BE2C (cell line): ENCODE measurements around the gene TRIM56.
A peak's percentile ranks its signal among the peaks of the same experiment; 100 is the strongest.
"Not testable (repeated sequence)": the region's sequence is repeated elsewhere in the genome, so short reads cannot be mapped to it uniquely, and the experiment has no call there.

Source experiments
- DNase-seq: peaks from one replicate; pipeline ENCODE4 v3.0.0-alpha.2; 2020
- H3K27me3 ChIP-seq: fragments of 250-450 bp; sonication (Bioruptor Pico); 2 replicates; pipeline ENCODE4 v1.5.1; 2020; ENCODE audit warnings: mild to moderate bottlenecking
- H3K36me3 ChIP-seq: fragments of 250-450 bp; sonication (Bioruptor Pico); 2 replicates; pipeline ENCODE4 v1.5.1; 2020; ENCODE audit warnings: mild to moderate bottlenecking
- H3K4me1 ChIP-seq: fragments of 250-450 bp; sonication (Bioruptor Pico); 2 replicates; pipeline ENCODE4 v1.5.1; 2020
- H3K4me3 ChIP-seq: 2 replicates; pipeline ENCODE4 v1.5.1; 2011; ENCODE audit warnings: low read depth, low read length
- H3K9me3 ChIP-seq: fragments of 250-450 bp; sonication (Bioruptor Pico); 2 replicates; pipeline ENCODE4 v1.5.1; 2020
- TF ChIP-seq, protein P1 (sequence below): IDR thresholded peaks from 2 replicates; pipeline ENCODE4 v1.5.1; 2012; ENCODE audit warnings: mild to moderate bottlenecking, low read depth, low read length

Gene TRIM56

DNA sequence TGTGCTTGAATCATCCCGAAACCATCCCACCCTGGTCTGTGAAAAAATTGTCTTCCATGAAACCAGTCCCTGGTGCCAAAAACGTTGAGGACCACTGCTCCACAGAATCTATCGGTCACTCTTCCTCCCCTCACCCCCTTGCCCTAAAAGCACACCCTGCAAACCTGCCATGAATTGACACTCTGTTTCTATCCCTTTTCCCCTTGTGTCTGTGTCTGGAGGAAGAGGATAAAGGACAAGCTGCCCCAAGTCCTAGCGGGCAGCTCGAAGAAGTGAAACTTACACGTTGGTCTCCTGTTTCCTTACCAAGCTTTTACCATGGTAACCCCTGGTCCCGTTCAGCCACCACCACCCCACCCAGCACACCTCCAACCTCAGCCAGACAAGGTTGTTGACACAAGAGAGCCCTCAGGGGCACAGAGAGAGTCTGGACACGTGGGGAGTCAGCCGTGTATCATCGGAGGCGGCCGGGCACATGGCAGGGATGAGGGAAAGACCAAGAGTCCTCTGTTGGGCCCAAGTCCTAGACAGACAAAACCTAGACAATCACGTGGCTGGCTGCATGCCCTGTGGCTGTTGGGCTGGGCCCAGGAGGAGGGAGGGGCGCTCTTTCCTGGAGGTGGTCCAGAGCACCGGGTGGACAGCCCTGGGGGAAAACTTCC is 40.8 kb downstream of the TRIM56 start:
- Histone ChIP-seq H3K9me3 (no peaks in the 10 kb centered on the region), H3K4me3 (peak overlapping the region; percentile 21), H3K36me3 (no peaks in the 10 kb centered on the region), H3K4me1 (peaks cover 13% of the 10 kb centered on the region), H3K27me3 (no peaks in the 10 kb centered on the region)
- TF ChIP-seq, protein P1, sequence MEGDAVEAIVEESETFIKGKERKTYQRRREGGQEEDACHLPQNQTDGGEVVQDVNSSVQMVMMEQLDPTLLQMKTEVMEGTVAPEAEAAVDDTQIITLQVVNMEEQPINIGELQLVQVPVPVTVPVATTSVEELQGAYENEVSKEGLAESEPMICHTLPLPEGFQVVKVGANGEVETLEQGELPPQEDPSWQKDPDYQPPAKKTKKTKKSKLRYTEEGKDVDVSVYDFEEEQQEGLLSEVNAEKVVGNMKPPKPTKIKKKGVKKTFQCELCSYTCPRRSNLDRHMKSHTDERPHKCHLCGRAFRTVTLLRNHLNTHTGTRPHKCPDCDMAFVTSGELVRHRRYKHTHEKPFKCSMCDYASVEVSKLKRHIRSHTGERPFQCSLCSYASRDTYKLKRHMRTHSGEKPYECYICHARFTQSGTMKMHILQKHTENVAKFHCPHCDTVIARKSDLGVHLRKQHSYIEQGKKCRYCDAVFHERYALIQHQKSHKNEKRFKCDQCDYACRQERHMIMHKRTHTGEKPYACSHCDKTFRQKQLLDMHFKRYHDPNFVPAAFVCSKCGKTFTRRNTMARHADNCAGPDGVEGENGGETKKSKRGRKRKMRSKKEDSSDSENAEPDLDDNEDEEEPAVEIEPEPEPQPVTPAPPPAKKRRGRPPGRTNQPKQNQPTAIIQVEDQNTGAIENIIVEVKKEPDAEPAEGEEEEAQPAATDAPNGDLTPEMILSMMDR = no peak
- peak; percentile 55 for DNase-seq

DNA sequence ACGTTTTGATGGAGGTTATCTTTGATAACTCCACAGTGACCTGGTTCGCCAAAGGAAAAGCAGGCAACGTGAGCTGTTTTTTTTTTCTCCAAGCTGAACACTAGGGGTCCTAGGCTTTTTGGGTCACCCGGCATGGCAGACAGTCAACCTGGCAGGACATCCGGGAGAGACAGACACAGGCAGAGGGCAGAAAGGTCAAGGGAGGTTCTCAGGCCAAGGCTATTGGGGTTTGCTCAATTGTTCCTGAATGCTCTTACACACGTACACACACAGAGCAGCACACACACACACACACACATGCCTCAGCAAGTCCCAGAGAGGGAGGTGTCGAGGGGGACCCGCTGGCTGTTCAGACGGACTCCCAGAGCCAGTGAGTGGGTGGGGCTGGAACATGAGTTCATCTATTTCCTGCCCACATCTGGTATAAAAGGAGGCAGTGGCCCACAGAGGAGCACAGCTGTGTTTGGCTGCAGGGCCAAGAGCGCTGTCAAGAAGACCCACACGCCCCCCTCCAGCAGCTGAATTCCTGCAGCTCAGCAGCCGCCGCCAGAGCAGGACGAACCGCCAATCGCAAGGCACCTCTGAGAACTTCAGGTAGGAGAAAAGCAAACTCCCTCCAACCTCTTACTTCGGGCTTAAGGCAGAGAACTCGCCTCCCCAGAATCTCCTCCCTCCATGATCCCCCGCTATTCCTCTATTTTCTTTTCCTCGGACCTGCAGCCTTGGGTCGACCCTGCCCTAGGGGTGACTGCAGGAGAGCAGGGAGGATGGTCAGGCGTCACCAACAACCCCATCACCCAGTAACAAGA is 41.6 kb downstream of the TRIM56 start, which contains the start of gene SERPINE1:
Gene SERPINE1, plus strand, starts transcription at position 454 of the 809 bp plus-strand sequence. CDS start 1,290 bp downstream, outside the sequence.
- H3K27me3 ChIP-seq = no peaks in the 10 kb centered on the region
- H3K4me1 ChIP-seq = peaks cover 13% of the 10 kb centered on the region
- no peaks in the 10 kb centered on the region for H3K36me3 ChIP-seq
- TF ChIP-seq, protein P1 = peak; percentile 54
- no peaks in the 10 kb centered on the region for H3K9me3 ChIP-seq
- peak within 1 kb of the TSS; percentile 21 for H3K4me3 ChIP-seq
- peak; percentile 62 for DNase-seq

DNA sequence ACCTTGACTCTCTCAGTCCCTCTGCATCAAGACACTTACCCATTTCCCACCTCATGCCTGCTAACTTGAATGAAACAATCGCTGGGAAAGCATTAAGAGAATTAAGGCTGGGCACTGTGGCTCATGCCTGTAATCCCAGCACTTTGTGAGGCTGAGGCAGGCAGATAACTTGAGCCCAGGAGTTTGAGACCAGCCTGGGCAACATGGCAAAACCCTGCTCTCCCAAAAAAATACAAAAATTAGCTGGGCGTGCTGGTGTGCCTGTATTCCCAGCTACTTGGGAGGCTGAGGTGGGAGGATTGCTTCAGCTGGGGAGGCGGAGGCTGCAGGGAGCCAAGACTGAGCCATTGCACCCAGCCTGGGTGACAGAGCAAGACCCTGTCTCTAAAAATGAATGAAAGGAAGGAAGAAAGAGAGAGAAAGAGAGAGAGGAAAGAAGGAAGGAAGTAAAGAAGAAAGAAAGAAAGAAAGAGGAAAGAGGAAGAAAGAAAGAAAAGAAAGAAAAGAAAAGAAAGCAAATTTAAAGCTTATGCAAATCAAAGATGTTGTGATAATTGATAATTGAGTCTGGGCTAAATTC is 42.3 kb downstream of the TRIM56 start:
- no peaks in the 10 kb centered on the region for H3K36me3 ChIP-seq
- H3K4me3 ChIP-seq = peak overlapping the region; percentile 21
- H3K27me3 ChIP-seq = no peaks in the 10 kb centered on the region
- TF ChIP-seq, protein P1 = no peak
- no peak for DNase-seq
- peaks cover 13% of the 10 kb centered on the region for H3K4me1 ChIP-seq
- H3K9me3 ChIP-seq = no peaks in the 10 kb centered on the region

DNA sequence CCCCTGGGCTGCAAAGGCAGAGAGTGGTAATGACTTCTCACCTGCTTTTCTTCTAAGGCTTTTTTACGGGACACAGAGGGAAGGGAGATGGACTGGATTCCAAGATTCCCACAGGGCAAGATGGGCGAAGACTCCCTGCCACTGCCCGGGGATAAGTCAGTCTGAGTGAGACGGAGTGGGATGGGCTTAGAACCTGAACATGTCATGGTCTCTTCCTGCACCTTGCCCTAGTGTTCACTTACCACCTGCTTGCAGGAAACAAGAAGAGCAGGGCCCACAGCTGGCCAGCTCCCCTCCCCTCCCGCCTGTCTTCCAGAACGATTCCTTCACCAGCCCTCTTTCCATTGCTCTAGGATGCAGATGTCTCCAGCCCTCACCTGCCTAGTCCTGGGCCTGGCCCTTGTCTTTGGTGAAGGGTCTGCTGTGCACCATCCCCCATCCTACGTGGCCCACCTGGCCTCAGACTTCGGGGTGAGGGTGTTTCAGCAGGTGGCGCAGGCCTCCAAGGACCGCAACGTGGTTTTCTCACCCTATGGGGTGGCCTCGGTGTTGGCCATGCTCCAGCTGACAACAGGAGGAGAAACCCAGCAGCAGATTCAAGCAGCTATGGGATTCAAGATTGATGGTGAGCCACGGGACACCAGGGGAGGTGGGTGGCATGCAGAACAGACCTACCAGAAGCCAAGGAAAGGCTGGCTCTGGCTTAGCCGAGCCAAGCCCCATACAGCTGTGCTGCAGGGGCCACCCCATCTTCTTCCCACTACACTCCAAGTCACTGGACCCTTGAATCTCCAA is 43.0 kb downstream of the TRIM56 start:
- no peak for DNase-seq
- peaks cover 13% of the 10 kb centered on the region for H3K4me1 ChIP-seq
- H3K27me3 ChIP-seq = no peaks in the 10 kb centered on the region
- no peak overlapping the region for H3K4me3 ChIP-seq
- no peaks in the 10 kb centered on the region for H3K9me3 ChIP-seq
- TF ChIP-seq, protein P1 = no peak
- no peaks in the 10 kb centered on the region for H3K36me3 ChIP-seq

DNA sequence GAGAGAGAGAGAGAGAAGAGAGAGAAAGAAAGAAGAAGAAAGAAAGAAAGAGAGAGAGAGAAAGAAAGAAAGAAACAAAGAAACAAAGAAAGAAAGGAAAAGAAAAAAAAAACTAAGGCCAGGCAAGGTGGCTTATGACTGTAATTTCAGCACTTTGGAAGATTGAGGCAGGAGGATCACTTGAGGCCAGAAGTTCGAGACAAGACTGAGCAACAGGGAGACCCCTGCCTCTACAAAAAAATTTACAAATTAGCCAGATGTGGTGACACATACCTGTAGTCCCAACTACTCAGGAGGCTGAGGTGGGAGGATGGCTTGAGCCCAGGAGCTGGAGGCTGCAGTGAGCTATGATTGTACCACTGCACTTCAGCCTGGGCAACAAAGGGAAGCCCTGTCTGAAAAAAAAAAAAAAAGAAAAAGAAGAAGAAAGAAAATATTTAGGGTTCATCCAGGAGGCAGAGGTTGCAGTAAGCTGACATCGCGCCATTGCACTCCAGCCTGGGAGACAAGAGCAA is 44.4 kb downstream of the TRIM56 start:
- Histone ChIP-seq H3K36me3 (no peaks in the 10 kb centered on the region), H3K4me1 (peaks cover 13% of the 10 kb centered on the region), H3K27me3 (no peaks in the 10 kb centered on the region), H3K9me3 (no peaks in the 10 kb centered on the region), H3K4me3 (no peak overlapping the region)
- TF ChIP-seq, protein P1 = no peak
- no peak for DNase-seq

DNA sequence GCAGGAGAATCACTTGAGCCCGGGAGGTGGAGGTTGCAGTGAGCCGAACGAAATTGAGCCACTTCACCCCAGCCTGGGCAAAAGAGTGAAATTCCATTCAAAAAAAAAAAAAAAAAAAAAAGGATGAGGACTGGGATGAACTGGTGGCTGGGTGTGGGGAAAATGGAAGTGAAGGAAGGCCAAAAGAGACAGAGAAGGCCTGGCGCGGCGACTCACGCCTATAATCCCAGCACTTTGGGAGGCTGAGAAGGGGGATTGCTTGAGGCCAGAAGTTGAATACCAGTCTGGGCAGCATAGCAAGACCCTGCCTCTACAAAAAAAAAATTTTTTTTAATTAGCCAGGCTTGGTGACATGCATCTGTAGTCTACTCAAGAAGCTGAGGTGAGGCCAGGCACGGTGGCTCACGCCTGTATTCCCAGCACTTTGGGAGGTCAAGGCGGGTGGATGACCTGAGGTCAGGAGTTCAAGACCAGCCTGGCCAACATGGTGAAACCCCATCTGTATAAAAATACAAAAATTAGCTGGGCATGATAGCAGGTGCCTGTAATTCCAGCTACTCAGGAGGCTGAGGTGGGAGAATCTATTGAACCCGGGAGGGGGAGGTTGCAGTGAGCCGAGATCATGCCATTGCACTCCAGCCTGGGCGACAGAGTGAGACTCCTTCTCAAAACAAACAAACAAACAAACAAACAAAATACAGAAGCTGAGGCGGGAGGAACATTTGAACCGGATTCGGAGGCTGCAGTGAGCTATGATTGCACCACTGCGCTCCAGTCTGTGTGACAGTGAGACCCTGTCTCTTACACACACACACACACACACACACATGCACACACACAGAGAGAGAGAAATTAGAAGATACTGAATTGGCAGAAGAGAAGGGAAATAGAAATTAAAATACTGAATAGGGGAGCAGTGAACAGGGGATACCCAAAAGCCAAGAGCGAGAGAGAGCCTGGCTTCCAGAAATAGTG is 47.6 kb downstream of the TRIM56 start:
- DNase-seq, H3K36me3 ChIP-seq, H3K9me3 ChIP-seq, H3K27me3 ChIP-seq, H3K4me1 ChIP-seq, H3K4me3 ChIP-seq: not testable (repeated sequence)
